Skeletal muscle cell (primary cell): ENCODE measurements around the gene GPHN.

ENCODE experiments used
- DNase-seq: peaks from one replicate; pipeline ENCODE4 v3.0.0-alpha.2; 2010; ENCODE audit warnings: low read depth
- H3K4me3 ChIP-seq: 2 replicates; pipeline ENCODE4 v1.5.1; 2011; ENCODE audit warnings: low read depth, mild to moderate bottlenecking, control low read depth, low read length, moderate library complexity

Gene GPHN

DNA sequence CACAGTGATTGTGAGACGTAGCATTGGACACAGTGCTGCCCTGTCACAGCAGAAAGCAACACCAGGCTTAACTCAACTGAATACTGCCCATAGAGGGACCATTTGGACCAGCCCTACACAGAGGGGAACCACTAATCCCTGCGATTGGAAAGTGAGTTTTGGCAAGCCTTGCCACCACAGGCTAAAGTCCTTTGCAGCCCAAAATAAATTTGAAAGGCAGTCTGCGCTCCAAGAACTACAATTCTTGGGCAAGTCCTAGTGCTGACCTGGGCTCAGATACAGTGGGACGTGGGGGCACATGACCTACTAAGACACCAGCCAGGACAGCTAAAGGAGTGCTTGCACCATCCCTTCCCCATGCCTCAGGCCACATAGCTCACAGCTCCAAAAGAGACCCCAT, 349.9 kb downstream of the GPHN start:
- no peak for DNase-seq
- no peak overlapping the region for H3K4me3 ChIP-seq

DNA sequence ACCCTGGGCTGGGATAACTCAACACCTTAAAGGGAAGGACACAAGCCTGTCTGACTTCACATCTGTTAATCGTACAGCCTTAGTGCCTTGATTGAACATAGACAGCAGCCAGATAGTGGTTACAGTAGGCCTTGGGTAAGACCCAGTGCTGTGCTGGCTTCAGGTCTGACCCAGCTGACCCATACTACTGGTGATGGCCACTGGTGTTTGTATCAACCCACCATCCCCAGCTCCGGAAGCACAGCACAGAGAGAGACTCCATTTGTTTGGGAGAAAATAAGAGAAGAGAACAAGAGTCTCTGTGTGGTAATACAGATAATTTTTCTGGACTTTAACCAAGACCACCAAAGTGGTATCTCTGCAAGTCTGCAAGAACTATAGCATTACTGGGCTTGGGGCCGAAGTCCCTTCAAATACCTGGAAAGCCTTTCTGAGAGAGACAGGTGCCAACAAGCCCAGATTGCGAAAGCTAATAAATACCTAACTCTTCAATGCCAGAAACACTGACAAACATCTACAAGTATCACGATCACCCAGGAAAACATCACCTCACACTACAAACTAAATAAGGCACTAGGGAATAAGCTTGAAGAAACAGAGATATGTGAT, 351.2 kb downstream of the GPHN start:
- H3K4me3 ChIP-seq = no peak overlapping the region
- DNase-seq = no peak

DNA sequence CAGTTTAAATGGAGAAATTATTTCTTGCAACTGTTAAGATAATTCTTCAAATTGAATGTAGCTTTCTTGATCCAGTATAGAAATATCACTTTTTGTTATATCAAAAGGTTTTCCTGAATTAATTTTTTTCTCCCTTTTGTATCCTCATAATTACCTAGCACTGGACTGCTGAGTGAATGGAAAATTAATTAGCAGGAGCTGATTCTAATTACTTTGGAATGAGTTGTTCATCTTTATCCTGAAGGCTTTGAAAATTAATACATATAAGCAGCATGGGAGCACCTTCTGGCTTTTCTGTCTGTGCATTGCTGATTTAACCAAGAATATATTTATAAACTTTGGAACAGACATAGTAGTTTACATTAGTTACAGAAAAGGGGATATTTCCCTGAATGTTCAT, 373.6 kb downstream of the GPHN start:
- no peak overlapping the region for H3K4me3 ChIP-seq
- DNase-seq = no peak

DNA sequence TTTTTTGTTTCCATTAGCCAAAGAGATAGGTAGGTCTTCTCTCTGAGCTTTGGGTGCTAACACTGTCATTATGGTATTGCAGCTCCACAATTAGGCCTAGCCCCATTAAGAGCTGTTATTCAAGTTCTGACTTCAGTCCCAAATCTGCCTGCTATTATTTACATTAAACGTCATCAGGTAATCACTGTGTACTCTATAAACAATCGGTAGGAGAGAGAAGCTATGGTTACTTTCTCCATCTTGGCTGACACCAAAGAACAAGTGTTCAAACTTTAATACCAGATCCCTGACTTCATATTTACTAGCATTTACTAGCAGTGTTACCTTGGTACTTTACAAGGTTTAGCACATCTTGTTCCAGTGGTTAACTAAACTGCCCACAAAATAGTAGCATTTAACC, 376.2 kb downstream of the GPHN start:
- no peak for DNase-seq
- no peak overlapping the region for H3K4me3 ChIP-seq

DNA sequence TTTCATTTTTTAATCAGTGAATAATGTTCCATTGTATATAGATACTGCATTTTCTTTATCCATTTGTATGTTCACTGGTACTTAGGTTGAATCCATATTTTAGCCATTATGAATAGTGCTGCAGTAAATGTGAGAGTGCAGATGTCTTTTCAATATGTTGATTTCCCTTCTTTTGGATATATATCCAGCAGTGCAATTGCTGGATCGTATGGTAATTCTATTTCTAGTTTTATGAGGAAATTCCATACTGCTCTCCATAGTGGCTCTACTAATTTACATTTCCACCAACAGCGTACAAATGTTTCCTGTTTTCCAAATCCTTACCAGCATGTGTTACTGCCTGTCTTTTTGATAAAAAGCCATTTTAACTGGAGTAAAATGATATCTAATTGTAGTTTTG, 392.8 kb downstream of the GPHN start:
- no peak for DNase-seq

DNA sequence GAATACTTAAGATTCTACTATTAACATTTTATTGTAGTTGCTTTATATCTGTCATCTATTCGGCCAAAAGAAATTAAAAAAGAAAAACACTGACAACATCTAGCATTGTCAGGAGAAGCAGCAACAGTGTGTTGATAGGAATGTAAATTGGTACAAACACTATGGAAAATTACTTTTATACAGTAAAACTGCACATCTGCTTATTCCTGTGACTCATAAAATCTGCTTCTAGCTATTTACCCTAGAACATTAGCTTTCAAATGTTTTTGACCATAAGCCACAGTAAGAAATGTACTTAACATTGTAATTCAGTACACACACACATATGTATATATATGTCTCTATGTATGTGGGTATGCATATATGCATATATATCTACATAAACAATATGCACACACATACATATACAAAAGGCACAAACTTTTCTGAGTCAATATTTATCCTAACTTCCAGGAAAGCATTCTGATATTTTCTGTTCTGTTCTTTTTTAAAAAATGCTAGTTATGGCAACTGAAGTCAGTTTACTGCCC, 402.4 kb downstream of the GPHN start:
- no peak for DNase-seq

More for the DNA sequence above, 392.8 kb downstream of the GPHN start:
- no peak overlapping the region for H3K4me3 ChIP-seq

DNA sequence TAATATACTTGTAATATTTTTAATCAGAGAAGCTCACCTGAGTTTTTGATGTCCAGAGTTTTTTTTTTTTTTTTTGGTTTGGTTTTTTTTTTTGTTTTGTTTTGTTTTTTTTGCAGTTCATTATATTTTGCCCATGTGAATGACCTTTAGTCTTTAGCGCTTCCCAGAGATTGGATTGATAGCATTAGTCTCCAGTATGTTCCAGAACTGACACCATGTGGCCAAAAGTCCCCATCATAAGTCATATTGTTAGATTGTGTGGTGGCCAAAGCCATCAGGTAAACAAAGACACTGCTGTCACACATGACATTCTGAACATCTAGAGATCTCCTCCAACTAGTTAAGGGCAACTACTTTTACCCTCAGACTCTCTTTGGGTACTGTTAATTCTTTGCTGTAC, 408.5 kb downstream of the GPHN start:
- no peak overlapping the region for H3K4me3 ChIP-seq
- no peak for DNase-seq

More for the DNA sequence above, 402.4 kb downstream of the GPHN start:
- H3K4me3 ChIP-seq = no peak overlapping the region

DNA sequence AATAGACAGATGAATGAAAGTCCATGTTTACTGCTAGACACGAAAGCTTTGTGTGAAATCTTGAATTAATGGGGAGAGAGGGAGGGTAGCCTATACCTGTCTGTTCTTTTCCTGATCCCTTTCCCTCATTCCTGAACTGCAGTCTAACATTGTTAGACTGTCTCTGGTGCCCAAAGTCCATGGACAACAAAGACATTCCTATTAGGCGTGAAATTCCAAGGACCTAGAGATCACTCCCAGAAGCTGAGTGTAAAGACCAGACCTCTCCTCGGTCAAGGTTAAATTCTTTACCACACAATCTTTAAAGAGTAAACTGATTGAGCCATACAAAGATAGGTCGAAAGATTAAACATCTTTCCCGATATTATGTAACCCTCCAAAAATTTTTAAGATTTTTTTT, 410.6 kb downstream of the GPHN start:
- DNase-seq = no peak
- H3K4me3 ChIP-seq = no peak overlapping the region

DNA sequence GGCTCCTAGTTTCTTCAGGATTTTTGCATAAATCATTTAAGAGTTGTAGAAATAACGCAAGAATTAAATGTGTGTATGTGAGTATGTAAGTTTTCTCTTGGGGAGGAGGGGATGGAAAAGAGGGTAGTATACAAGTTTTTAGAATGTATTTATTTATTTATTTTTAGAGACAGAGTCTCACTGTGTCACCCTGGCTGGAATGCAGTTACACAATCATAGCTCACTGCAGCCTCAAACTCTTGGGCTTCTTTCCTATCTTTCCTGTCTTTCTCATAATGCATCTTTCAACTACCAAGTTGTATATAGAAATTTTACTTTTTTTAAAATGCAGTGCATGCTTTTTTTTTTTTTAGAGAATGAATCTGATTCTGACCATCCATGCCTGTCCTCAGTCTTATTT, 412.2 kb downstream of the GPHN start:
- no peak overlapping the region for H3K4me3 ChIP-seq
- DNase-seq = no peak

DNA sequence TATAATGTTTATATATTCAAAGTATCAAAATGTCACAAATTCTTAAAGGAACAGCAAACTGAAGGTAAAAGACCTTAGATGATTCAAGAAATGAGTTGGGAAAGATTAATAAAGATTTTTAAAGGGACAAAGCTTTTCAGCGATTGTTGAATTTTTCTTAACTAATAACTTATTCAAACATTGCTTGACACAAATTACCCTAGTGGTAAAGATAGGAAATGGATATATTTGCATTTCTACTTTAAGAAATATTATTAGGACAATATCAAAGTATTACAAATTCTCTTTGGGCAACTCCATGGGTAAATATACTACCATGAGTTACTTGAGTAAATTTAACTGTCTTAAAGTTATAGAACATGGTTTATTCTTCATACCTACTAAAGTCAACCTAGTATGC, 415.3 kb downstream of the GPHN start:
- no peak for DNase-seq
- H3K4me3 ChIP-seq = no peak overlapping the region

DNA sequence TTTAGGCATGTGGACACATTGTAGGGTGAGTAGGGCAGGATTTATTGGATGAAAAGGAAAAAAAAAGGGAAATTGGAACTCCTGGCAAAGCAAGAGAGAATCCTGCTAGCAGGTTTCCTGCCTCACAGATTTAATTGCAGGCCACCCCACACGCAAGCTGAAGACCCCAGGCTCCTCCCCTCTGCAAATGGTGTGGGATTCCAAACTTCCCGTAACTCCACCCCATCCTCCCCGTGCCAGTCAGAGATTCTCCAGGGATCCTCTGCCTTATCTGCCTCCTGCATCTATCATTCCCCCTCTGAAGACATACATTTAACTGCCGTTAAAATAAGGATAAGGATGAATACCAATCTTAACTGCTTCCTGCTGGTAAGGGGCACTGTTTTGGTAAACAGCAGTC, 431.5 kb downstream of the GPHN start:
- no peak for DNase-seq
- H3K4me3 ChIP-seq = no peak overlapping the region

DNA sequence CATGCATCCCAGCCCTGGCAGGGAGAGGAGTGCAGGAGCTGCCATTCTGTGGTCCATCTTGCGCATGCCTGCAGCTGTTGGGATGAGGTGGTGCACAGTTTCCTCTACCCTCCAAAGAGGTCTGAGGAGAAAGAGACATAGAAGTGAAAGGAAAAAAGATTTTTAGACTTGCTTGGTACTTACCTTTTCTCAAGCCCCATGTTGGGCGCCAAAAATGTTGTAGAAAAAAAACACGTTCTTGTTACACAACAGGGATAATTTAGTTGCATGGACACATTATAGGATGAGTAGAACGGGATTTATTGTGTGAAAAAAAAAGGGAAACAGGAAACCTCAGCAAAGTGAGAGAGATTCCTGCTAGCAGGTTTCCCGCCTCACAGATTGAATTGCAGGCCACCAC, 436.9 kb downstream of the GPHN start:
- no peak for DNase-seq
- no peak overlapping the region for H3K4me3 ChIP-seq

DNA sequence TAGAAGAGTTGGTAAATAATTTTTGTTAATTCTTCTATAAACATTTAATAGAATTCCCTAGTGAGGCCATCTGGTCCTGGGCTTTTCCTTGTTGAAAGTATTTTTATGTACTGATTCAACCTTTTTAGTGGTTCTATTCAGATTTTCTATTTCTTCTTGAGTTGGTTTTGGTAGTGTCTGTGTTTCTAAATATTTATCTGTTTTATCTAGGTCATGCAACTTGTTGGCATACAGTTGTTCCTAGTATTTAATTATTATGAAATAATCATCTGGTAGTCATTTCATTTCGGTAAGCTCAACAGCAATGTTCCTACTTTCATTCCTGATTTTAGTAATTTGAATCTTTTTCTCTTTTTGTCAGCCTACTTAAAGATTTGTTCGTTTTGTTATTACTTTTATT, 447.2 kb downstream of the GPHN start:
- H3K4me3 ChIP-seq = no peak overlapping the region
- no peak for DNase-seq

DNA sequence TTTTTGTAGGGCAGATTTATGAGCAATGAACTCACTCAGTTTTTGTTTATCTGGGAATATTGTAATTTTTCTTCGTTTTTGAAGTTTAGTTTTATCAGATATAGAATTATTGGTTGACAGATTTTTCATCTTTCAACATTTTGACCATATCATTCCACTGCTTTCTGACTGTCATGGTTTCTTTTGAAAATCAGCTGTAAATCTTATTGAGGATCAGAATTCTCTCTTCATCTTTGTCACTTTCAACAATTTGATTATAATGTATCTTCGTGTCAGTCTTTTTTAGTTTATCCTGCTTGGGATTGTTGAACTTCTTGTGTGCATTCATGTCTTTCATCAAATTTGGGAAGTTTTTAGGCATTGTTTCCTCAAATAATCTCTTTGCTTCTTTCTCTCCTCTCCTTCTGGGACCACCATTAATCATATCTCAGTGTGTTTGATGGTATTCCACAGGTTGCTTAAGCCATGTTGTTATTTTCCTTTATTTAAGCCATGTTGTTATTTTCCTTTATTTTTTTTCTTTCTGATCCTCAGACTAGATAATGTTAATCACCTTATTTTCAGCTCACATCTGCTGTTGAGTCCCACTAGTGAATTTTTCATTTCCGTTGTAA, 451.6 kb downstream of the GPHN start:
- H3K4me3 ChIP-seq = no peak overlapping the region
- DNase-seq = no peak

DNA sequence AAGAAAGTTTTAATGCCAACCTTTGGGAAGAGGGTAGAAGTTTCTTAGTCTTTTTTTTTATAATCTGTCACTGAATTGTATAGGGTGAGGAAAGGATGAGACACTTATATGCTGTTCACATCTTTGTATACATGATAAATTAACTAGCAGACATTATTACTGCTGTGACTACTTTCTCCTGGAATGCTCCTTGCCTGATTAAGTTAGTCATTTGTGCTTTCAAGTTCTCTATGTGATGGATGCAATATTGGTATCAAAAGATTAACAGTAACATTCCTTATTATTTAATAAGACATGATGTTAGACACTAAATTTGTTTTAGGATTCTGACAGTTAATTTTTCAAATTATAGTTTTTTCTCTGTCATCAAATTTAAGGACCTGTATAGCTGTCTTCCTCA, 457.9 kb downstream of the GPHN start:
- no peak overlapping the region for H3K4me3 ChIP-seq
- peak; percentile 5 for DNase-seq

DNA sequence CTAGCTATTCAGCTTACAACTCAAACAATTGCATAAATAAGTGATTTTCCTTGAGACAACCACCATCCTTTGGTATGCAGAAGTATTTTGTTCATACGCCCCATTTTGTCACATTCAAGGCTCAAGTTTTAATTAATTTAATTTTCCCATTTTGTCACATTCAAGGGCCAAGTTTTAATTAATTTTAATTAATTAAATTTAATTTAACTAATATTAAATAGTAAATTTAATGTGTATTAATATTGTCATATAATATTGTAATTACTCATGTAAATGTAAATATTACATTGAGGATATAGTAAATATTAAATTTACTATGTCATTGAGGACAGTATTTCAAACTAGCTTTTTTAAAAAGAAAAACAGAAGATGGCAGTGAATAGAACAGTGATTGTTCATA, 464.5 kb downstream of the GPHN start:
- no peak for DNase-seq
- no peak overlapping the region for H3K4me3 ChIP-seq

DNA sequence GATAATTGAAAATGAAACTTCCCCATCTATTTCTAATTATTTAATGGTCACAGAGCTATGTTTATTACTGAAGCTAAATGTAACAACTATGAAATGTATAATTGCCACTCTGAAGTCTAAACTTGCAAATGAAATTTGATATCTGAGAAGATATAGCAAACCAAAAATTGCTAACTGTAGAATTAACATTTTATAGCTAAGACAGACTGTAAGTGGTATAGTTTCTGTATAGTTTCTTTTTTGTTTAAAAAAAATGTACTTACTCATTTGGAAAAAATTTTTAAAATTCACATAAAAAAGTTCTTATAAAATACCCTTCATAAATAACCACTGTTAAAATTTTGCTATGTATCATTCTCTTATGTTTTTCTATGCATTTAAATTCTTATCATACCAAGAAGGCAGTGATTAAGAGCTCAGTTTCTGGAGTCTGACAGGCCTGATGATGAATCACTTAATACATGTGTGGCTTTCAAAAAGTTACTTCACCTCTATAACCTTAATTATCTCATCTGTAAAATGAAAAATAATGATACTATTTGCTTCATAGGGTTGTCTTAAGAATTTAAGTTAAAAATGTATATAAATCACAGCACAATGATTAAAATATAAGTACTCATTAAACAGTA, 466.6 kb downstream of the GPHN start:
- no peak overlapping the region for H3K4me3 ChIP-seq
- DNase-seq = peak; percentile 3

DNA sequence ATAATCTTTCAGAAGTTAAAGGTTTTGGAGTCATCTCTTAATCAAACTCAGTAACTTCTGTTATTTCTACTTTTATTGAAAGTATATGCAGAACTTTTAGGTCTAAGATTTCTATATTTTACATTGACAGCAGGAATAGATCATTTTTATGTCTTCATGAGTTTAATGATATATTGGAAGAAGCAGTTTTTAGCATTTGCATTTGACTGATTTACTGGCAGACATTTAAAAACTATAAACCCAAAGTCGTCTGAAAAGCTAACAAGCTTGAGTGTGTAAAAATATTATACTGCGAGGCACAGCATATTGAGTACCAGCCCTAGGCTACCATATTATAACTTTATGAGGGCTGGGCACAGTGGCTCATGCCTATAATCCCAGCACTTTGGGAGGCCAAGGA, 467.3 kb downstream of the GPHN start:
- H3K4me3 ChIP-seq = no peak overlapping the region
- DNase-seq = no peak

DNA sequence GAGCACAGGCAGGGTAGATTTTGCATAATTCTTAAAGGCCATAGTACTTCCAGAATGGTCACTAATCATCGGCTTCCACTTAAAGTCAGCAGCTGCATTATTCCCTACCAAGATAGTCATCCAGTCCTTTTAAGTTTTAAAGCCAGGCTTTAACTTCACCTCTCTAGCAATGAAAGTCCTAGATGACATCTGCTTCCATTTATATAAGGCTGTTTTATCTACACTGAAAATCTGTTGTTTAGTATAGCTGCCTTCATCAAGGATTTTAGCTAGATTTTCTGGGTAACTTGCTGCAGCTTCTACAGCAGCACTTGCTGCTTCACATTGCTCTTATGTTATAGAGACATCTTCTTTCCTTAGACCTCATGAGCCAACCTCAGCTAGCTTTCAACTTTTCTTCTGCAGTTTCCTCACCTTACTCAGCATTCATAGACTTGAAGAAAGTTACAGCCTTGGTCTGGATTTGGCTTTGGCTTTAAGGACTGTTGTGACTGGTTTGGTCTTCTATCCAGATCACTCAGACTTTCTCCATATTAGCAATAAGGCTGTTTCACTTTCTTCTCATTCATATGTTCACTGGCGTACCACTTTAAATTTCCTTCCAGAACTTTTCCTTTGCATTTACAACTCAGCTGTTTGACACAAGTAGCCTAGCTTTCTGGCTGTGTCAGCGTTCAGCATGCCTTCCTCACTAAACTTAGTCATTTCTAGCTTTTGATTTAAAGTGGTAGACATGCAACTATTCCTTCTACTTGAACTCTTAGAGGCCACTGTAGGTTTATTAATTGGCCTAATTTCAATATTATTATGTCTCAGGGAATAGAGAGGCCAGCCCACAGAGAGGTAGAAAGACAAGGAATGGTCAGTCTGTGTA, 471.4 kb downstream of the GPHN start:
- DNase-seq = no peak
- no peak overlapping the region for H3K4me3 ChIP-seq

DNA sequence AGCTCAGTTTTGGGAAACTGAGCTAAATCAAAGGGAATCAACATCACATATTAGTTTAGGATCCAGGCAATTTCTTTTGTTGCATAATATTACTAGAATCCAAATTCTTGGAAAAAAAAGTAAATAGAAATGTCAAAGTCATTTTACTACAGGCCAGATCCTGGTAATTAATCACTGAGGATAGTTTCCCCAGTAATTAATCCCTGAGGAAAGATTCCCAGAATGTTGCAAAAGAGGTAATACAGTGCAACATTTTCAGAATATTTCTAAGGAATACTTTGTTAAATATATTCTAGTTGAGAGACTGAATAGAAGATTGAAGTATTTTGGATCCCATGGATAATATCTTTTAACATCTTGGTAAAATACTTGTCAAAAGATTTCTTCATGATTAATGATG, 474.3 kb downstream of the GPHN start:
- no peak overlapping the region for H3K4me3 ChIP-seq
- DNase-seq = no peak
